HG02884 (cell line): ENCODE data around the gene LRRK1.

ENCODE experiments used
- ATAC-seq: cut with Tn5 transposase; IDR thresholded peaks from one replicate; pipeline ENCODE4 v1.9.1; 2021; ENCODE audit warnings: mild to moderate bottlenecking, moderate library complexity; ENCODE audit not compliant: unreplicated experiment

LRRK1 gene

GRCh38 chr15:101107101-101107500, 187.9 kb downstream of the LRRK1 start:
- ATAC-seq = no peak

- no peak for ATAC-seq
These were observed 188.7 kb downstream of the LRRK1 start for GRCh38 chr15:101107625-101108460.

- no peak for ATAC-seq
These were observed 189.3 kb downstream of the LRRK1 start for GRCh38 chr15:101108461-101108775.

GRCh38 chr15:101108791-101109190, 189.6 kb downstream of the LRRK1 start:
- no peak for ATAC-seq

- ATAC-seq = no peak
These were observed 191.8 kb downstream of the LRRK1 start for GRCh38 chr15:101110681-101111569.

- no peak for ATAC-seq
These were observed 192.6 kb downstream of the LRRK1 start for GRCh38 chr15:101111570-101112262.

GRCh38 chr15:101112336-101113113, 193.4 kb downstream of the LRRK1 start:
- no peak for ATAC-seq

- no peak for ATAC-seq
These were observed 194.2 kb downstream of the LRRK1 start for GRCh38 chr15:101113114-101114005.

DNA sequence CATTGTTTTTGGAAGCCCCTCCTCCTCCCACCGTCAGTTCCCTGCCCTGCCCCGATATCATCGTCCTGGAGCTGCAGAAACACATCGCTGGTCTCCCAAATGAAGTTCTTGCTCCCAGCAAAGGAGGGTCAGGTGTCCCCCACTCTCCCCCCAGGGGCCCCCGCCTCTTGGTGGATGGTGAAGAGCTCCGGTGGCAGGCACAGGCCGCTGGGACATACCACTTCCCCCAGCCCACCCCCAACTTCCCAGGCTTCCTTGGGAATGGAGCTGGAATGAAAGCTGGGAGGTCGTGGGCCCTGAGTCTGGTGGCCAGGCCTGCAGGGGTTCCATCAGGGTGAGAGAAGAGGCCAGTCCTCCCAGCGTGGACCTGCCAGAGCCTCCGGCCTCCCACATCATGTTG, 195.0 kb downstream of the LRRK1 start:
- no peak for ATAC-seq

GRCh38 chr15:101114610-101115009, 195.5 kb downstream of the LRRK1 start:
- ATAC-seq = no peak

- no peak for ATAC-seq
These were observed 196.2 kb downstream of the LRRK1 start for GRCh38 chr15:101115393-101115785.

DNA sequence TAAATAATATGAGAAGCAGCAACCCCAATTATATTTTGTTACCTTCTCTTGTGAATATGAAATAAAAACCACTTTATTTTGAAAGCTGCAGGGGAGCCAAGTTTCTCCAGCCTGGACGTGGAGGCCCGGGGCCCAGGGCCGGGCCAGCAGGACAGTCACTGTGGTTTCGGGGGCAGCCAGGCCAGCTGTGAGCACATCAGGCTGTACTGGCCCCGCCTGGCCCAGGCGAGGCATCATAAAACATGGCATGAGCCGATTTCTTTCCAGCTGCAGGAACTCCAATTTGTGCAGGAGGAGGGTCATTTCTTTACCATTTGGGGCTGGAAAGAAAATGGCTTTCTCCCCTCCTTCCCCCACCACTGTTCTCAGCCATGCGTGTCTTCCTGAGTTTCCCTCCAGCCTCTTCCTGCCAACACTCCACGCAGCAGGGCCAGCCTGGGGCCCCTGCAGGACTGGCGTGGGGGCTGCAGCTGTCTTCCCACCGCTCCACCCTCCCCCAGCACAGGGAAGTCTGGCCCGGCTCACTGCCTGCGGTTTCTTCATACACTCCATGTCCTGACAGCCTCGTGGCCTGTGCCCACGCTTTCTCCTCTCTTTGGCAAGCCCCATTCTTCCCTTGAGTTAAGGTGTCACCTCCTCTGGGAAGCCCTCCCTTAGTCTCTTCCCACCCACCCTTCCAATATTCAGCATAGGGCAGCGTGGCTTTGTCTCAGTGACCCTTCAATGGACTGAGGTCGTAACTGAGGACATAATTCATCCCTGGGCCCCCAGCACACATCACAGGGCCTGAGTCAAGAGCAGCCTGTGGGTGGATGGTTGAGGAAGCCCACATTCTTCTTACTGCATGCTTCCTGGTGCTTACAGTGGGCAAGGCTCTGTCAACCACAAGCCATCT, 196.9 kb downstream of the LRRK1 start:
- no peak for ATAC-seq

DNA sequence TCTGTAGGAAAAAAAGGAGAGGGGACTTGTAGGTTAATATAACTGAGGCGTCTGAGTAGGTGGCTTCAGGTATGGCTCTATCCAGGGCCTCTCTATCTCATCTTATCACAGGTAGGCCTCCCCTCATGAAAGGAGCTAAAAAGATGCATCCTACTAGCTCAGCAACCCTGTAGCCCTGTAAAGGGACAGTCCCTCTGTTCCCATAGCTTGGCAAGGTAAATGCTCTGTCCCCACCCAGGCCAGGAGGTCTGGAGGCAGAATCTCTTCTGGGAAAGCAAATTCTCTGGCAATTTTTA, 197.5 kb downstream of the LRRK1 start:
- ATAC-seq = no peak

DNA sequence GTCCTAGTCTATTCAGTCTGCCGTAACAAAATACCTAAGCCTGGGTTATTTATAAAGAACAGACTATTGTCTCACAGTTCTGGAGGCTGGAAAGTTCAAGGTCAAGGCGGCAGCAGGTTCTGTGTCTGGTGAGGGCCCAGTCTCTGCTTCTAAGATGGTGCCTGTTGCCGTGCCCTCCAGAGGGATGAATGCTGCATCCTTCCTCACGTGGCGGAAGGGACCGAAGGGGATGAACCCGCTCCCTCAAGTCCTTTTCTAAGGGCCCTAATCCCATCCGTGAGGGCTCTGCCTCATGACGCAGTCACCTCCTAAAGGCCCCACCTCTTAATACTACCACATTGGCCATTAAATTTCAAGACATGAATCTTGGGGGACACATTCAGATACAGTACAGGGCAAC, 199.0 kb downstream of the LRRK1 start:
- no peak for ATAC-seq

DNA sequence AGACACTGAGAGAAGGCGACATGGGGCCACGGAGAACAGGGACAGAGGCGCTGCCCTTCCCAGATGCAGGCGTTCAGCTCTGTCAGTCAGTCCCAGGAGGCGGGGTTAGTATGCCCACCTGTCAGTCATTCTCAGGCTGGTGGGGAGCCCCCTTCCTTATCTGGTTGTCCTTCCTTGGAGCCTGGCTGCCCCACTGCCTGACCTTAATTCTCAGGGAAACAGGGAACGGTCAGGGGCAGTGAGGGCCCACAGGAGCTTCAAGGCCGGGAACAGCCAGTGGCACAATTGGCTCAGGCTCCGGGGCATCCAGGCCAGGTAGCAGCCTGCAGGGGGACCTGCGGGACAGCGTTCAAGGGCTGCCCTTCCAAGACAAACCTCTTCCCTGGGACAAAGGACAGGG, 199.5 kb downstream of the LRRK1 start:
- ATAC-seq = no peak

DNA sequence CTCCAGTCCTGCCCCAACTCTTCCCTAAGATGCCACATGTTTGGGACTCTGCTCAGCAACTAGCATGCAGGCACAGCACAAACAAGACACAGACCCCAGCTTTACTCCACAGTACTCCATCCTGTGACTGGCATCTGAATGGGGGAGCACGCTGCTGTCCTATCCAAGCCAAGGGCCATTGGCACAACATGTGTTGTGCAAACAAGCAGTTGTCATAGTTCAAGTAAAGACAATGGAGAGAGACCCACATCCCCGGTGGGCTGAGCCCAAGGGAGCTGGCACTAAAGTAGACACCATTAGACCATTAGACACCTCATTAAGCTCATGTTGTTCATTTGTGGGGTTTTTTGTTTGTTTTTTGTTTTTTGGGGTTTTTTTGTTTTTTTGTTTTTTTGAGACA, 200.0 kb downstream of the LRRK1 start:
- ATAC-seq = no peak
